Non-pigmented ciliary epithelial cell (primary cell): ENCODE data around the gene DNAH2.

ENCODE experiments used
- DNase-seq: peaks from one replicate; pipeline ENCODE4 v3.0.0-alpha.2; 2010; ENCODE audit warnings: low read depth

The DNAH2 gene

DNA sequence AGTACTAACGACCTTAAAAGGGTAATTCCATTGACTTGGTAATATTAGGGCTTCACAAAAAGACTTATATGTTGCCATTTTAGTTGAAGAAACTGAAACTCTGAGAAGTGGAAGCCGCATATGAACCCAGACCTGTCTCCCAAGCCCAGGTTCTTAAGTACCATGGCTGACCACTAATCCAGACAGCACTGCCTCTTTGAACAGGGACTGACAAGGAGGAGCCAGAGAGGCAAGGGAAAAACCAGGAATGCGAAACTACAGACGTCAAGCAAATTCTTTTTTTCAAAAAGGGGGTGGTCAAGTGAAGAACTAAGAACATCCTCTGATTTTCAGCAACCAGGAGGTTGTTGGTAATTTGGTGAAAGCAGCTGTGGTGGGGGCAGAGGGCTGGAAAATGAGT lies 155.5 kb downstream of the DNAH2 start:
- no peak for DNase-seq

DNA sequence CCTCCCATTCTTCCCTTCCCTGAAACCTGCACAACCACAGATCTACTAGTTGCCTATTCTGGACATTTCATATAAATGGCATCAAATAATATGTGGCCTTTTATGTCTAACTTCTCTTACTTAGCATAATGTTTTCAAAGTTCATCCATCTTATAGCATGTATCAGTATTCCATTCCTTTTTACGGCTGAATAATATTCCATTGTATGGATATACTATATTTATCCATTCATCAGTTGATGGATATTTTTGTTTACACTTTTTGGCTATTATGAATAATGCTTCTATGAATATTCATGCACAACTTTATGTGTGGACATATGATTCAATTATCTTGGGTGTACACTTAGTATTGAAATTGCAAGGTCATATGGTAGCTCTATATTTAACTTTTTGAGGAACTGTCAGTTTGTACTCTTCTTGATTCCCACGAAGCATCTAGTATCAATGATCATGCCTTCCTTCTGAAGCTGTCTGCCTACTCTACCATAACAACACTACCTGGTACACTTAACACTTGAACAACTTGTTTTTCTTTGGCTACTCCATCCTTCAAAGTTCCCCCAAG lies 158.3 kb downstream of the DNAH2 start:
- DNase-seq, result no peak

DNA sequence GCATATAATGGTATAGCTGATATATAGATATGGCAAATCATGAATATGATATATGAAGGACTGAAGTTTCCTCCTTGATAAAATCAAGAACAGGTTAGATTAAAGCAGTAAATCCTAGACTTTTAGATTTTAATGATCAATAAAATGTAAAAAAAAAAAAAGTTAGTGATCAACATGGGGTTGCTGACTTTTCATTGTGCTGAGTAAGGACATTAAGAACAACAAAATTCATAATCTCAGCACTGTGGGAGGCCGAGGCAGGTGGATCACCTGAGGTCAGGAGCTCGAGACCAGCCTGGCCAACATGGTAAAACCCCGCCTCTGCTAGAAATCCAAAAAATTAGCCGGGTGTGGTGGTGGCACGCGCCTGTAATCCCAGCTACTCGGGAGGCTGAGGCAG lies 160.7 kb downstream of the DNAH2 start:
- no peak for DNase-seq

- DNase-seq, result no peak
These were observed 162.7 kb downstream of the DNAH2 start for GRCh38 chr17:7880076-7880868.

DNA sequence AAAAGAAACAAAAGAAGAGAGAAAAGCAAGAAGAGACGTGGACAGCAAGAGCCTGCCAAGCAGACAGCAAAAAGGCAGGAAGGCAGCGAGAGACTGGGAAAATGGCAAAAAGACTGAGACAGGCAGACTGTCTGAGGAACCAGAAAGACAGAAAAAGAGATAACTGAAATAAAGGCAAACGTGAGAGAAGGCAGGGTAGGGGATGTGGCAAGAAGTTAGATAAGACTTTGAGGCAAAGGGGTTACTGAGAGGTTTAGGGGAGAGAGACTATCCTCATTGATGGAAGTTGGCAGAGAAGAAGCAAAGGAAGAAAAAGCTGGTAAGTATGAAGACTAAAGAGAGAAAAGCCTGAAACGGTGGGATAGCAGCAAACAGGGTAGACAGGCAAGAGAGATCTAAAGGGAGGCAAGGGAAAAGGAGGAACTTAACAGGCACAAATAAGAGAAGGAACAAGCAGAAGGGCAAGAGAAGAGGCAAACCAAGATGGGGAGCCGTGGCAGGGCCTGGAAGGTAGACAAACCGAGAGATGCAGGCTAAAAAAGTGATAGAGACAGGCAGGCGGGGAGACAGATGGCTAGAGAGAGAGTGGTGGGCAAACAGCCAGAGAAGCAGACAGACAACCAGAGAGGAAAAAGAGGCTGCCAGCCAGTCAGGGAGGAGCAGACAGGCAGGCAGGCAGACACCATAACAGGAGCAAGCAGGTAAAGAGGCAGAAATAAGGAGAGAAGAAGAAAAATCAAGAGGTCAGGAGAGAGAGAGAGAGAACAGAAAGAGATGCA lies 163.9 kb downstream of the DNAH2 start:
- no peak for DNase-seq

DNA sequence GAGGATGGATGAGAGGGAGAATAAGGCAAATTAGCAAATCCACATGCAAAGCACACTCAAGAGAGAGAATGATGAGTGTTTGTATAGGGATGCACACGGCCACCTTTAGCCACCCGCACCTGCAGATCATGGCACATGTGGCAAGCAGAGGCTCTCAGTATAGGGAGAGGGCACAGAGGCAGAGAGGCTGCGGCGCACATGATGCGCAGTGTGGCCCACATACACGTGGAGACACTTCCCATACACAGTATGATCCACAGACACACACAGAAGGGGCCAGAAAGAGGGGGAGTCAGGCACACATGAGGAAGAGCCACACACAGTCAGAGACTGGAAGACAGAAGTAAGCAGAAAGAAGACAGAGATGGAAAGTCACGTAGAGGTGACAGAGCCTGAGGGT lies 164.5 kb downstream of the DNAH2 start:
- DNase-seq, result no peak

DNA sequence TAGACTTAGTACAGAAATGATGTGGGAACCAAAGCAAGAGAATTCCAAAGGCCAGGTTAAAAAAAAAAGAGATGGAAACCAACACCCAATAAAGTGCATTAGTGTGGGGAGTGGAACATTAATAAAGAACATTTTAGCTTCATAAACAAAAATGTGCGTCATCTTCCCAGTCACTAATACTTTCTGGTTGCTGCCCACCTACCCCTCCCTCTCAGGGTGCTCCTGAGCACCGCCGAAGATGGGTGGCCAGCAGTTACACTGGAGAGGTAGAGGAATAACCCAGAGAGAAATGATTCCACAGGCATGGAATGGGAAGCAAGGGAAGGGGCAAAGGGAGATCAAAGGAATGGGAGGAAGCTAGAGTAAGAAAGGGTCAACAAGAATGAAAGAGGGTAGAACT lies 165.1 kb downstream of the DNAH2 start:
- DNase-seq, result no peak
